ENCODE measurements around the gene KRTAP5-4. TPM values are rescaled to one million over a fixed set of nuclear protein-coding genes. Genes with fewer than 3 reads are reported as not detected.
"Not testable (repeated sequence)": the region's sequence is repeated elsewhere in the genome, so short reads cannot be mapped to it uniquely, and the experiment has no call there.

KRTAP5-4 gene
- total and polyA plus RNA-seq, 2 donors (not counting 3 experiments of a cell fraction or from before 2014, with no cell fraction given), result not detected

DNA sequence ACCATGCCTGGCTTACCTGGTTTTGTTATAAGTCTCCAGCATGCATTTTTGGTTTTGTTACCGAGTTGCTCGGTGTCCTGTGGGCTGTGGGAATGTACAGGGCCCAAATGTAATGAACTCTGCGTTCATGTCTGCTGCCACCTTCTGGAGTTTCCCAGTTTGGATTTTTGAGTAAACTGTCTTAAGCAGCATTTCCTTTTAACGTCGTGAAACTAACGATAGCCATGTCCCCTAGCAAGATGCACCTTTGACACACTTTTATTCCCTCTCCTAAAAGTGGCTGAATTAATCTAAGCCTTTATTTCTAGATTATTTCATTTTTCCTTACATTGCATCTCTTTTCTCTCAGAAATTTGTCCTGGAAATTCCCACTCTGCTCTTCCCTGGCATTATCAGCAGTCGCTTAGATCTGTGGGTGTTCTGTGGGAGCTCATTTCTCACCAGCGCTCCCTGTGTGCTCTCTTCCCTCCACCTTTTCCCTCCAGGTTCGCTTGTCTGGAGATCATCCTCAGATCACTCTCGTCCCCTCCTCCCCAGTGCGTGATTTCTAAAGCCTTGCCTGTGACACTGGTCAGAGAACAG lies 25.9 kb downstream of the KRTAP5-4 start:
- H3K9ac ChIP-seq (replicated peaks; ENCODE audit: extremely low read depth, insufficient read depth, low read length); BruUV-seq (replicated peaks); H4K20me1 ChIP-seq (replicated peaks; ENCODE audit: control insufficient read depth, extremely low read depth, insufficient read depth, low read length); H3K27me3 ChIP-seq (ENCODE audit: control insufficient read depth in 2 of 2, insufficient read depth in 2 of 2, low read length in 2 of 2); dilution Hi-C loops (cut with MboI; ENCODE audit: extremely low pct_ligation_motif_present, low sequenced_read_pairs); H3K4me3 ChIP-seq (replicated peaks in 1 of 3; ENCODE audit: insufficient read depth in 1 of 3, low read depth in 1 of 3, low read length in 3 of 3); H3K36me3 ChIP-seq (ENCODE audit: control insufficient read depth in 2 of 2, extremely low read depth in 1 of 2, insufficient read depth in 2 of 2, low read length in 2 of 2); H2AFZ ChIP-seq (ENCODE audit: low read depth, low read length); H3K79me2 ChIP-seq (ENCODE audit: control insufficient read depth, insufficient read depth, low read length); H3K9me3 ChIP-seq (replicated peaks; ENCODE audit: control insufficient read depth, insufficient read depth, low read length); FAIRE-seq; H3K27ac ChIP-seq (ENCODE audit: insufficient read depth, low read depth, low read length); H3K4me1 ChIP-seq (ENCODE audit: control insufficient read depth, extremely low read depth, insufficient read depth, low read length); POLR2A ChIA-PET; H3K4me2 ChIP-seq (ENCODE audit: insufficient read depth, low read length); DNase-seq (ENCODE audit: low read depth, low spot score); H3K9me1 ChIP-seq (replicated peaks; ENCODE audit: control insufficient read depth, extremely low read depth, insufficient read depth, low read length): not testable (repeated sequence)
- CTCF ChIA-PET, result interaction anchor here (0.9 to 5.4 kb wide), 12 partner anchors 12 to 61 kb away, joined by 3 to 55 read pairs (median 7); partner anchors contain the start of genes KRTAP5-4 and KRTAP5-5
- intact Hi-C loops (cut with micrococcal nuclease), result loop anchor here (2.0 kb wide), 1 partner anchor 33 kb away; the partner anchor contains the start of gene KRTAP5-5

DNA sequence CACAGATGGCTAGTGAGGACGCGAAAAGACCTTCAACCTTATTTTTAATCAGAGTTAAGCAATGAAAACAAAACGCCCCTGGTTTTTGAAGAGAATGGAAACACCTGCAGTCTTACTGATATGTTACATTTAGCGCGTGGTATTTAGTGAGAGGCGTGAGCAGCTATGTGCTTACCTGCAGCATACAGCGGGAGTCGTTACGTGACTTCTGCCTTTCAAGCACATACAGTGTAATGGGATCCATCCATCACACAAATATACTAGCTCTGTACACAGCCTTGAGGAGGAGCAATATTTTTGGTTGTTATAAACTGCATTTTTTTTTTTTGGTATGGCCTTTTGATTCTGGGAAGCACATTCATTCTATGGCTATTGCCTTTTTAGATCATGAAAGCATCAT lies 29.3 kb downstream of the KRTAP5-4 start:
- no TSS peak for BruUV-seq (replicated peaks)
- Histone ChIP-seq H3K27ac (ENCODE audit: insufficient read depth, low read depth, low read length) (no peak overlapping the region), H3K4me1 (ENCODE audit: control insufficient read depth, extremely low read depth, insufficient read depth, low read length) (peaks cover 7% of the 10 kb centered on the region), H3K4me2 (ENCODE audit: insufficient read depth, low read length) (no peak overlapping the region), H2AFZ (ENCODE audit: low read depth, low read length) (no peak overlapping the region), H3K9me3 (replicated peaks; ENCODE audit: control insufficient read depth, insufficient read depth, low read length) (no peaks in the 10 kb centered on the region), H3K9ac (replicated peaks; ENCODE audit: extremely low read depth, insufficient read depth, low read length) (no peak overlapping the region), H3K79me2 (ENCODE audit: control insufficient read depth, insufficient read depth, low read length) (no peaks in the 10 kb centered on the region), H3K4me3 (replicated peaks in 1 of 3; ENCODE audit: insufficient read depth in 1 of 3, low read depth in 1 of 3, low read length in 3 of 3) (no peak overlapping the region), H3K27me3 (ENCODE audit: control insufficient read depth in 2 of 2, insufficient read depth in 2 of 2, low read length in 2 of 2) (peaks cover 3 to 4% of the 10 kb centered on the region in 2 experiments), H3K9me1 (replicated peaks; ENCODE audit: control insufficient read depth, extremely low read depth, insufficient read depth, low read length) (no peaks in the 10 kb centered on the region), H4K20me1 (replicated peaks; ENCODE audit: control insufficient read depth, extremely low read depth, insufficient read depth, low read length) (no peaks in the 10 kb centered on the region), H3K36me3 (ENCODE audit: control insufficient read depth in 2 of 2, extremely low read depth in 1 of 2, insufficient read depth in 2 of 2, low read length in 2 of 2) (no peaks in the 10 kb centered on the region)
- FAIRE-seq (no peak), DNase-seq (ENCODE audit: low read depth, low spot score) (no peak)
- intact Hi-C loops (cut with micrococcal nuclease), result no loop called here
- POLR2A ChIA-PET, result no interaction called here
- dilution Hi-C loops (cut with MboI; ENCODE audit: extremely low pct_ligation_motif_present, low sequenced_read_pairs), result no loop called here
- CTCF ChIA-PET, result interaction anchor here (2.6 to 6.9 kb wide), 2 partner anchors 18 to 46 kb away, joined by 13 to 42 read pairs; no protein-coding TSS in a partner anchor
- TF ChIP-seq EZH2 (IDR thresholded peaks at IDR 0.05; ENCODE audit: borderline replicate concordance, low read depth, low read length, severe bottlenecking) (no peak), POLR2A (IDR thresholded peaks at IDR 0.05; ENCODE audit: low read depth, low read length) (no peak), MYC (IDR thresholded peaks at IDR 0.05; ENCODE audit: low read depth, low read length) (no peak), MAX (IDR thresholded peaks at IDR 0.05; ENCODE audit: insufficient read depth, insufficient read length) (no peak), JUN (IDR thresholded peaks at IDR 0.05; ENCODE audit: borderline replicate concordance, insufficient read depth, insufficient read length, low read depth) (no peak), POLR2AphosphoS5 (IDR thresholded peaks at IDR 0.05; ENCODE audit: insufficient read depth, low read depth, low read length) (no peak), FOS (IDR thresholded peaks at IDR 0.05; ENCODE audit: borderline replicate concordance, insufficient read depth, low read length) (no peak), GATA2 (IDR thresholded peaks at IDR 0.05; ENCODE audit: insufficient read depth, insufficient read length, low read depth, low read length) (no peak)
- TF ChIP-seq, protein P1, sequence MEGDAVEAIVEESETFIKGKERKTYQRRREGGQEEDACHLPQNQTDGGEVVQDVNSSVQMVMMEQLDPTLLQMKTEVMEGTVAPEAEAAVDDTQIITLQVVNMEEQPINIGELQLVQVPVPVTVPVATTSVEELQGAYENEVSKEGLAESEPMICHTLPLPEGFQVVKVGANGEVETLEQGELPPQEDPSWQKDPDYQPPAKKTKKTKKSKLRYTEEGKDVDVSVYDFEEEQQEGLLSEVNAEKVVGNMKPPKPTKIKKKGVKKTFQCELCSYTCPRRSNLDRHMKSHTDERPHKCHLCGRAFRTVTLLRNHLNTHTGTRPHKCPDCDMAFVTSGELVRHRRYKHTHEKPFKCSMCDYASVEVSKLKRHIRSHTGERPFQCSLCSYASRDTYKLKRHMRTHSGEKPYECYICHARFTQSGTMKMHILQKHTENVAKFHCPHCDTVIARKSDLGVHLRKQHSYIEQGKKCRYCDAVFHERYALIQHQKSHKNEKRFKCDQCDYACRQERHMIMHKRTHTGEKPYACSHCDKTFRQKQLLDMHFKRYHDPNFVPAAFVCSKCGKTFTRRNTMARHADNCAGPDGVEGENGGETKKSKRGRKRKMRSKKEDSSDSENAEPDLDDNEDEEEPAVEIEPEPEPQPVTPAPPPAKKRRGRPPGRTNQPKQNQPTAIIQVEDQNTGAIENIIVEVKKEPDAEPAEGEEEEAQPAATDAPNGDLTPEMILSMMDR (IDR thresholded peaks at IDR 0.05; ENCODE audit: extremely low read depth in 1 of 2, insufficient read depth in 1 of 2, low read depth in 1 of 2, low read length in 2 of 2), result no peak

All from endothelial cell of umbilical vein (primary cell).